Parathyroid adenoma (tissue), 2 donors: Measurements from ENCODE around the gene NXF1.
"Not testable (repeated sequence)": the region's sequence is repeated elsewhere in the genome, so short reads cannot be mapped to it uniquely, and the experiment has no call there.

Source experiments
- H2AFZ ChIP-seq: fragments of 300-600 bp; sonication (generic); one replicate; pipeline ENCODE4 v1.7.0; 2017; ENCODE audit warnings: antibody characterized with exemption, mild to moderate bottlenecking
- H3K27ac ChIP-seq: fragments of 300-600 bp; sonication (generic); one replicate; pipeline ENCODE4 v1.7.0; 2017
- H3K27me3 ChIP-seq: fragments of 300-600 bp; sonication (generic); one replicate; pipeline ENCODE4 v1.7.0; 2017; ENCODE audit warnings: low read length; ENCODE audit not compliant: control insufficient read depth, insufficient read depth
- H3K36me3 ChIP-seq: fragments of 300-600 bp; sonication (generic); one replicate; pipeline ENCODE4 v1.7.0; 2017; ENCODE audit warnings: low read length; ENCODE audit not compliant: control insufficient read depth, insufficient read depth
- H3K4me1 ChIP-seq: fragments of 300-600 bp; sonication (generic); one replicate; pipeline ENCODE4 v1.7.0; 2017; ENCODE audit warnings: control low read depth
- H3K4me2 ChIP-seq: fragments of 300-600 bp; sonication (generic); one replicate; pipeline ENCODE4 v1.7.0; 2017; ENCODE audit warnings: low read length
- H3K4me3 ChIP-seq: fragments of 300-600 bp; sonication (generic); one replicate; pipeline ENCODE4 v1.7.0; 2017; ENCODE audit warnings: low read depth, low read length
- H3K79me2 ChIP-seq: fragments of 300-600 bp; sonication (generic); one replicate; pipeline ENCODE4 v1.7.0; 2017; ENCODE audit warnings: control low read depth
- H3K9ac ChIP-seq: fragments of 300-600 bp; sonication (generic); one replicate; pipeline ENCODE4 v1.7.0; 2017; ENCODE audit warnings: mild to moderate bottlenecking
- H3K9me3 ChIP-seq: fragments of 300-600 bp; sonication (generic); one replicate; pipeline ENCODE4 v1.7.0; 2017; ENCODE audit warnings: low read length; ENCODE audit not compliant: control insufficient read depth
- TF ChIP-seq, protein P1 (sequence below): fragments of 300-600 bp; sonication (generic); IDR thresholded peaks from one replicate; pipeline ENCODE4 v1.7.0; 2017; ENCODE audit warnings: antibody characterized with exemption, mild to moderate bottlenecking
- donor health status: primary hyperparathyroidism.

Gene NXF1

GRCh38 chr11:62830904-62831519 is 25.8 kb upstream of the NXF1 start:
- peak overlapping the region; percentile 64 for H3K4me2 ChIP-seq
- H3K4me3 ChIP-seq = peak overlapping the region; percentile 94
- H3K27ac ChIP-seq = peak overlapping the region; percentile 82
- peaks cover 4% of the 10 kb centered on the region for H3K4me1 ChIP-seq
- no peaks in the 10 kb centered on the region for H3K27me3 ChIP-seq
- no peaks in the 10 kb centered on the region for H3K9me3 ChIP-seq
- peaks cover 6% of the 10 kb centered on the region for H3K79me2 ChIP-seq
- peak overlapping the region; percentile 65 for H2AFZ ChIP-seq
- H3K9ac ChIP-seq = peak overlapping the region; percentile 20
- H3K36me3 ChIP-seq = no peaks in the 10 kb centered on the region
- TF ChIP-seq, protein P1, sequence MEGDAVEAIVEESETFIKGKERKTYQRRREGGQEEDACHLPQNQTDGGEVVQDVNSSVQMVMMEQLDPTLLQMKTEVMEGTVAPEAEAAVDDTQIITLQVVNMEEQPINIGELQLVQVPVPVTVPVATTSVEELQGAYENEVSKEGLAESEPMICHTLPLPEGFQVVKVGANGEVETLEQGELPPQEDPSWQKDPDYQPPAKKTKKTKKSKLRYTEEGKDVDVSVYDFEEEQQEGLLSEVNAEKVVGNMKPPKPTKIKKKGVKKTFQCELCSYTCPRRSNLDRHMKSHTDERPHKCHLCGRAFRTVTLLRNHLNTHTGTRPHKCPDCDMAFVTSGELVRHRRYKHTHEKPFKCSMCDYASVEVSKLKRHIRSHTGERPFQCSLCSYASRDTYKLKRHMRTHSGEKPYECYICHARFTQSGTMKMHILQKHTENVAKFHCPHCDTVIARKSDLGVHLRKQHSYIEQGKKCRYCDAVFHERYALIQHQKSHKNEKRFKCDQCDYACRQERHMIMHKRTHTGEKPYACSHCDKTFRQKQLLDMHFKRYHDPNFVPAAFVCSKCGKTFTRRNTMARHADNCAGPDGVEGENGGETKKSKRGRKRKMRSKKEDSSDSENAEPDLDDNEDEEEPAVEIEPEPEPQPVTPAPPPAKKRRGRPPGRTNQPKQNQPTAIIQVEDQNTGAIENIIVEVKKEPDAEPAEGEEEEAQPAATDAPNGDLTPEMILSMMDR = no peak

DNA sequence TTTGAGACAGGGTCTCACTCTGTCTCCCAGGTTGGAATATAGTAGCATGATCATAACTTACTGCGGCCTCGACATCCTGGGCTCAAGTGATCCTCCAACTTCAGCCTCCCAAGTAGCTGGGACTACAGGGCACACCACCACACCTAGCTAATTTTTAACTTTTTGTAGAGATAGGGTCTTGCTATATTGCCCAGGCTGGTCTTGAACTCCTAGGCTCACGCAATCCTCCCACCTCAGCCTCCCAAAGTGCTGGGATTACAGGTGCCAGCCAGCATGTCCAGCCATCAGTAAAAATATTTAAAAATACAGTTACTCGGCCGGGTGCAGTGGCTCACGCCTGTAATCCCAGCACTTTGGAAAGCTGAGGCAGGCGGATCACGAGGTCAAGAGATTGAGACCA is 22.9 kb upstream of the NXF1 start:
- not testable (repeated sequence) for H3K9me3 ChIP-seq, H3K9ac ChIP-seq, H3K27me3 ChIP-seq, H2AFZ ChIP-seq, H3K4me2 ChIP-seq, H3K27ac ChIP-seq, H3K4me1 ChIP-seq, H3K4me3 ChIP-seq, H3K36me3 ChIP-seq, H3K79me2 ChIP-seq

- Histone ChIP-seq H3K27me3 (no peaks in the 10 kb centered on the region), H3K4me2 (no peak overlapping the region), H3K27ac (no peak overlapping the region), H3K4me3 (no peak overlapping the region), H3K9me3 (no peaks in the 10 kb centered on the region), H2AFZ (no peak overlapping the region), H3K36me3 (no peaks in the 10 kb centered on the region), H3K9ac (no peak overlapping the region), H3K79me2 (peaks cover 3% of the 10 kb centered on the region), H3K4me1 (no peaks in the 10 kb centered on the region)
- TF ChIP-seq, protein P1 = no peak
These were observed 18.4 kb upstream of the NXF1 start for GRCh38 chr11:62823677-62824076.

DNA sequence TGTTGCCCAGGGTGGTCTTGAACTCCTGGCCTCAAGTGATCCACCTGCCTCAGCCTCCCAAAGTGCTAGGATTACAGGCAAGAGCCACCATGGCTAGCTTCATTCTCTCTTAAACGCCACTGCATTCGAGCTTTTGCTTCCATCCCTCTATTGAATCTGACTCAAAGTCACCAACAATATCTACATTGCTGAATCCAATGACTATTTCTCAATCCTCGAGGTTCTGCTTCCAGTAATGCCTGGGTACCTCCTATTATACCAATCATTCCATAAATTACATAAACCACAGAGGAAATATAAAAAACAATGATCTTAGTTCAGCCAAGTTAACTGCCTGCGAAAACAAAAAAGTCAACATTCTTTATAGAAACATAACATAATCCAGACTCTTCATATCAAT is 11.9 kb upstream of the NXF1 start:
- TF ChIP-seq, protein P1 = no peak
- Histone ChIP-seq H2AFZ (no peak overlapping the region), H3K4me2 (no peak overlapping the region), H3K36me3 (no peaks in the 10 kb centered on the region), H3K9ac (no peak overlapping the region), H3K9me3 (no peaks in the 10 kb centered on the region), H3K79me2 (no peaks in the 10 kb centered on the region), H3K4me3 (no peak overlapping the region), H3K27me3 (no peaks in the 10 kb centered on the region), H3K27ac (no peak overlapping the region), H3K4me1 (no peaks in the 10 kb centered on the region)

DNA sequence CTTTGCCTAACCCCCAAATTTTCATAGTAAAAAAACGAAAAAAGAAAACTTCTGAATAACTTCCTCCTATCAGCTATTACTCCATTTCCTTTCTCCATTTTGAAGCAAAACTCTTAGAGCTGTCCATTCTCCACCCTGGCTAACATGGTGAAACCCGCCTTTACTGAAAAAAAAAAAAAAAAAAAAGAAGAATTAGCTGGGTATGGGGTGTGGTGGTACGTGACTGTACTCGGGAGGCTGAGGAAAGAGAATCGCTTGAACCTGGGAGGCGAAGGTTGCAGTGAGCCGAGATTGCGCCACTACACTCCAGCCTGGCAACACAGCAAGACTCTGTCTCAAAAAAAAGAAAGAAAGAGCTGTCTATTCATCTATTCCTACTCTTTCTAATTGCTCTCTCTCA is 11.3 kb upstream of the NXF1 start:
- no peak overlapping the region for H3K27ac ChIP-seq

More for the DNA sequence above, 11.3 kb upstream of the NXF1 start:
- no peaks in the 10 kb centered on the region for H3K27me3 ChIP-seq
- H2AFZ ChIP-seq = no peak overlapping the region
- H3K9ac ChIP-seq = no peak overlapping the region
- TF ChIP-seq, protein P1 = no peak
- H3K79me2 ChIP-seq = no peaks in the 10 kb centered on the region
- H3K4me2 ChIP-seq = no peak overlapping the region
- no peaks in the 10 kb centered on the region for H3K9me3 ChIP-seq
- no peaks in the 10 kb centered on the region for H3K36me3 ChIP-seq
- no peaks in the 10 kb centered on the region for H3K4me1 ChIP-seq
- H3K4me3 ChIP-seq = no peak overlapping the region
